Right lobe of liver (tissue), 6 donors: Measurements from ENCODE around the gene HTRA3. TPM values are rescaled to one million over a fixed set of nuclear protein-coding genes. Genes with fewer than 3 reads are reported as not detected.

Source experiments
- ATAC-seq, 4 donors: fragments of 200-7000 bp; cut with Tn5 transposase; one replicate each; pipeline ENCODE4 v1.9.1; 2020; ENCODE audit warnings: mild to moderate bottlenecking in 4 of 4, moderate library complexity in 4 of 4
- DNase-seq, 3 donors: peaks; one replicate each; pipeline ENCODE4 v3.0.0-alpha.2; 2020
- H3K27ac ChIP-seq, 3 donors: fragments of 200-600 bp; one replicate each; pipeline ENCODE4 v1.8.0; 2022
- H3K27me3 ChIP-seq, 2 donors: fragments of 200-600 bp; one replicate each; pipeline ENCODE4 v1.8.0; 2022
- H3K36me3 ChIP-seq, 4 donors: fragments of 200-600 bp; sonication (generic) in 1 of 4; one replicate each; pipeline versions ENCODE4 v1.5.1 to v1.8.0; 2017 to 2022; ENCODE audit warnings: control low read depth in 1 of 4
- H3K4me1 ChIP-seq, 4 donors: fragments of 200-600 bp; sonication (generic) in 1 of 4; one replicate each; pipeline versions ENCODE4 v1.5.1 to v1.8.0; 2017 to 2022; ENCODE audit warnings: control low read depth in 1 of 4
- H3K4me3 ChIP-seq, 3 donors: fragments of 200-600 bp; one replicate each; pipeline ENCODE4 v1.8.0; 2022
- H3K9me3 ChIP-seq, 4 donors: fragments of 200-600 bp; sonication (generic) in 1 of 4; one replicate each; pipeline versions ENCODE4 v1.5.1 to v1.8.0; 2017 to 2022; ENCODE audit warnings: control low read depth in 1 of 4
- CTCF ChIP-seq, 4 donors: fragments of 200-600 bp in 3 of 4; fragments of 450-650 bp in 1 of 4; IDR thresholded peaks; one replicate each; pipeline versions ENCODE4 v1.5.1 to v1.8.0; 2016 to 2022; ENCODE audit warnings: antibody characterized with exemption in 4 of 4, mild to moderate bottlenecking in 2 of 4
- POLR2A ChIP-seq: fragments of 450-650 bp; IDR thresholded peaks from one replicate; pipeline ENCODE4 v1.6.1; 2017; ENCODE audit warnings: antibody characterized with exemption, mild to moderate bottlenecking
- WGBS: methylation state at CpG from one replicate; pipeline ENCODE4 v1.1.6; 2018; ENCODE audit warnings: low coverage, low lambda C conversion rate; ENCODE audit not compliant: insufficient coverage; ENCODE audit errors: missing lambda C conversion rate; 5-methylcytosine and 5-hydroxymethylcytosine counted together
- intact Hi-C, 2 donors: fragments of 100-400 bp; cut with DNase I; formaldehyde crosslinking; loops; one replicate each; pipeline versions ENCODE4 v1.11.2 to v1.14.1; 2022
- total RNA-seq, 6 experiments: library from RNA; depleted of rRNA in 2 of 6; stranded (reverse); fragments of >200 nt in 2 of 6; fragmentation: NEBNext Ultra II Directional in 3 of 6; extraction: Animal tissue kit (Norgen Biotek cat#: 25700) in 3 of 6; gene quantifications; one replicate each; pipeline versions ENCODE4 v1.1.0 to v1.2.4, GENCODE V29; 2016 to 2023
- donor health status: DM: no; HTN: yes; CAD: no.
- donor health status: DM: no; HTN: no; CAD: no.
- donor health status: DM: no; HTN: no; CAD: no.
- donor health status: DM: no; HTN: yes; CAD: no.
- donor health status: DM: no; HTN: yes; CAD: no.

Gene HTRA3
- total RNA-seq, 6 experiments from 2014 or later: 0.32 to 1.6 (median 1.0) TPM

DNA sequence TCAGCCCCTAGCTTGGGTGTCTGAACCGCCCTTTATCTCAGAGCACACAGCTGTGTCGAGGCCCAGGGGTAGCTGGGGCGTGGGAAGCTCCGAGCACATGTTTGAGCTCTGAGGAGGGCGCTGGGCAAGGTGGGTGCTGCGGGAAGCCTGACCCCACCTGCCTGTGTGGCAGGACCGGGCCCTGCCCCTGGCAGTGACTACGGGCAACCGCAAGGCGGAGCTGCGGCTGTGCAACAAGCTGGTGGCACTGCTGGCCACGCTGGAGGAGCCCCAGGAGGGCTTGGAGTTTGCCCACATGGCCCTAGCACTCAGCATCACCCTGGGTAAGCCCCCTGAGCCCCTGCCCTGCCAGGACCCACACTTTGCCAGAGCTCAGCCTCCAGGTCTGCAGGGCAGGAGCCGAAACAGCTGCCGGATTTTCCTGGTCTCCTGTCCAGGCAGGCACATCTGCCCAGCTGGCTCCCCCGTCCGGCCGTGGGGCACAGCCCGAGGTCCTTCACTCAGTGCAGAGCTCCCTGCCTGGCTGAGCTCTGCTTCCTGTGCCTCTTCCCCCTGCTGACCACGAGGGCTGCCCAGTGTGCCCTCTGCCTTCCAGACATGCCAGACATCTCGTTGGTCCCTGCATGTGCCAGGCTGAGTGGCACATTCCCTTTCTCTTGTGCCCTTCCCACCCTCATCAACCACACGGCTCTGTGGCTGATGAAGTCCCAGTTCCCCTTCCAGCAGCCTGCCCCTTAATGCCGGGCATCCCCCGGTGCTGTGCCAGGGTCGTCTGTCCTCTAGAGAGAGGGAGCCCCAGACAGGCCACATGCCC lies 33.2 kb upstream of the HTRA3 start:
- Histone ChIP-seq H3K9me3 (no peaks in the 10 kb centered on the region), H3K4me1 (peaks cover 0 to 5% (median 0%) of the 10 kb centered on the region in 4 donors), H3K27me3 (no peaks in the 10 kb centered on the region), H3K36me3 (peaks cover 9 to 48% (median 26%) of the 10 kb centered on the region in 4 donors), H3K27ac (no peak overlapping the region), H3K4me3 (no peak overlapping the region)
- TF ChIP-seq POLR2A: no peak
- no peak for TF ChIP-seq CTCF (IDR thresholded peaks at IDR 0.05)
- no peak for ATAC-seq
- intact Hi-C loops: loop anchor here in 1 of 2 donors (5.0 kb wide), 1 partner anchor 171 kb away; no protein-coding TSS in a partner anchor
- WGBS: 59% methylated on average over 2 of the region's 24 CpGs
- peak in 2 of 3 donors; percentile 18 to 44 for DNase-seq

GRCh38 chr4:8236920-8237195 lies 32.7 kb upstream of the HTRA3 start:
- DNase-seq (no peak), ATAC-seq (no peak)
- Histone ChIP-seq H3K36me3 (peaks cover 9 to 50% (median 26%) of the 10 kb centered on the region in 4 donors), H3K27ac (no peak overlapping the region), H3K4me1 (peaks cover 0 to 5% (median 0%) of the 10 kb centered on the region in 4 donors), H3K27me3 (no peaks in the 10 kb centered on the region), H3K4me3 (no peak overlapping the region), H3K9me3 (no peaks in the 10 kb centered on the region)
- WGBS: no CpG with 5 or more reads among the region's 9 CpGs
- intact Hi-C loops: loop anchor here in 1 of 2 donors (5.0 kb wide), 1 partner anchor 170 kb away; no protein-coding TSS in a partner anchor
- TF ChIP-seq POLR2A: no peak
- TF ChIP-seq CTCF (IDR thresholded peaks at IDR 0.05): no peak

- ATAC-seq (no peak), DNase-seq (peak in 1 of 3 donors; percentile 47)
- Histone ChIP-seq H3K9me3 (no peaks in the 10 kb centered on the region), H3K27ac (no peak overlapping the region), H3K4me1 (peaks cover 0 to 5% (median 0%) of the 10 kb centered on the region in 4 donors), H3K4me3 (no peak overlapping the region), H3K36me3 (peaks cover 9 to 50% (median 26%) of the 10 kb centered on the region in 4 donors), H3K27me3 (no peaks in the 10 kb centered on the region)
- TF ChIP-seq POLR2A: no peak
- TF ChIP-seq CTCF (IDR thresholded peaks at IDR 0.05): no peak
- 94% methylated on average over 6 of the region's 29 CpGs for WGBS
- intact Hi-C loops: loop anchor here in 1 of 2 donors (5.0 kb wide), 1 partner anchor 170 kb away; no protein-coding TSS in a partner anchor
Measured at GRCh38 chr4:8237256-8237989, 32.1 kb upstream of the HTRA3 start.

- H3K27ac ChIP-seq: no peak overlapping the region
- H3K4me1 ChIP-seq: peaks cover 0 to 5% (median 0%) of the 10 kb centered on the region in 4 donors
- no peak overlapping the region for H3K4me3 ChIP-seq
- DNase-seq (peak; percentile 28 to 51 (median 45)), ATAC-seq (peak in 1 of 4 donors; percentile 2)
- H3K9me3 ChIP-seq: no peaks in the 10 kb centered on the region
- intact Hi-C loops: loop anchor here in 1 of 2 donors (5.0 kb wide), 1 partner anchor 169 kb away; no protein-coding TSS in a partner anchor
- 60% methylated on average over 1 of the region's 14 CpGs for WGBS
- no peak for TF ChIP-seq CTCF (IDR thresholded peaks at IDR 0.05)
- TF ChIP-seq POLR2A: no peak
- no peaks in the 10 kb centered on the region for H3K27me3 ChIP-seq
- peaks cover 9 to 49% (median 24%) of the 10 kb centered on the region in 4 donors for H3K36me3 ChIP-seq
Measured at GRCh38 chr4:8238036-8238511, 31.5 kb upstream of the HTRA3 start.
